Subcutaneous abdominal adipose tissue (tissue), 5 donors: Measurements from ENCODE around the gene SLC37A1.
"Not testable (repeated sequence)": the region's sequence is repeated elsewhere in the genome, so short reads cannot be mapped to it uniquely, and the experiment has no call there.

Experiments
- H3K27ac ChIP-seq: one replicate; pipeline ENCODE4 v1.7.0; 2013; ENCODE audit warnings: low read depth, mild to moderate bottlenecking, inconsistent platforms, low read length, moderate library complexity
- H3K27me3 ChIP-seq, 5 donors: one replicate each; pipeline ENCODE4 v1.7.0; 2013; ENCODE audit warnings: low read length in 5 of 5, inconsistent platforms in 1 of 5; ENCODE audit not compliant: control insufficient read depth in 5 of 5, insufficient read depth in 4 of 5
- H3K36me3 ChIP-seq, 5 donors: one replicate each; pipeline ENCODE4 v1.7.0; 2013; ENCODE audit warnings: low read length in 5 of 5; ENCODE audit not compliant: control insufficient read depth in 5 of 5, insufficient read depth in 5 of 5
- H3K4me1 ChIP-seq, 5 donors: one replicate each; pipeline ENCODE4 v1.7.0; 2013; ENCODE audit warnings: low read length in 5 of 5, mild to moderate bottlenecking in 3 of 5, moderate library complexity in 1 of 5; ENCODE audit not compliant: control insufficient read depth in 5 of 5, insufficient read depth in 5 of 5
- H3K4me3 ChIP-seq, 5 donors: one replicate each; pipeline ENCODE4 v1.7.0; 2013; ENCODE audit warnings: low read length in 5 of 5, low read depth in 1 of 5
- H3K9ac ChIP-seq, 5 donors: one replicate each; pipeline ENCODE4 v1.7.0; 2013; ENCODE audit warnings: low read length in 5 of 5, mild to moderate bottlenecking in 4 of 5, moderate library complexity in 3 of 5
- H3K9me3 ChIP-seq, 5 donors: one replicate each; pipeline ENCODE4 v1.7.0; 2013; ENCODE audit warnings: low read length in 5 of 5; ENCODE audit not compliant: control insufficient read depth in 5 of 5
- donor health status: healthy.
- donor health status: healthy.
- donor health status: healthy.
- donor health status: healthy.
- donor health status: healthy.

The SLC37A1 gene

GRCh38 chr21:42624936-42625335 is 111.3 kb downstream of the SLC37A1 start:
- peaks cover 0 to 34% (median 17%) of the 10 kb centered on the region in 5 donors for H3K27me3 ChIP-seq
- no peaks in the 10 kb centered on the region for H3K4me1 ChIP-seq

GRCh38 chr21:42626171-42626570 is 112.5 kb downstream of the SLC37A1 start:
- no peaks in the 10 kb centered on the region for H3K36me3 ChIP-seq
- H3K9me3 ChIP-seq, result no peaks in the 10 kb centered on the region
- H3K27me3 ChIP-seq, result peaks cover 5 to 36% (median 14%) of the 10 kb centered on the region in 5 donors
- no peak overlapping the region for H3K9ac ChIP-seq
- H3K4me1 ChIP-seq, result no peaks in the 10 kb centered on the region
- no peak overlapping the region for H3K4me3 ChIP-seq
- H3K27ac ChIP-seq, result no peak overlapping the region

More at GRCh38 chr21:42624936-42625335, 111.3 kb downstream of the SLC37A1 start:
- Histone ChIP-seq H3K27ac (no peak overlapping the region), H3K9me3 (no peaks in the 10 kb centered on the region), H3K4me3 (no peak overlapping the region), H3K36me3 (no peaks in the 10 kb centered on the region), H3K9ac (no peak overlapping the region)

- no peaks in the 10 kb centered on the region for H3K36me3 ChIP-seq
- no peak overlapping the region for H3K9ac ChIP-seq
- H3K4me1 ChIP-seq, result no peaks in the 10 kb centered on the region
- H3K9me3 ChIP-seq, result no peaks in the 10 kb centered on the region
- H3K27ac ChIP-seq, result no peak overlapping the region
- peaks cover 3 to 32% (median 9%) of the 10 kb centered on the region in 5 donors for H3K27me3 ChIP-seq
- H3K4me3 ChIP-seq, result no peak overlapping the region
Observed at GRCh38 chr21:42627527-42628289, 114.1 kb downstream of the SLC37A1 start.

GRCh38 chr21:42628466-42629061 is 114.9 kb downstream of the SLC37A1 start:
- H3K27me3 ChIP-seq, result peaks cover 5 to 32% (median 9%) of the 10 kb centered on the region in 5 donors
- not testable (repeated sequence) for H3K9ac ChIP-seq, H3K36me3 ChIP-seq, H3K4me3 ChIP-seq, H3K27ac ChIP-seq, H3K4me1 ChIP-seq, H3K9me3 ChIP-seq

- Histone ChIP-seq H3K27me3 (peaks cover 7 to 32% (median 7%) of the 10 kb centered on the region in 5 donors), H3K9me3 (no peaks in the 10 kb centered on the region), H3K4me1 (no peaks in the 10 kb centered on the region), H3K27ac (no peak overlapping the region), H3K36me3 (no peaks in the 10 kb centered on the region), H3K4me3 (no peak overlapping the region), H3K9ac (no peak overlapping the region)
Observed at GRCh38 chr21:42629933-42630589, 116.4 kb downstream of the SLC37A1 start.

GRCh38 chr21:42630626-42631025 is 117.0 kb downstream of the SLC37A1 start:
- Histone ChIP-seq H3K36me3 (no peaks in the 10 kb centered on the region), H3K4me1 (no peaks in the 10 kb centered on the region), H3K9me3 (no peaks in the 10 kb centered on the region), H3K27me3 (peaks cover 7 to 30% (median 7%) of the 10 kb centered on the region in 5 donors), H3K4me3 (no peak overlapping the region), H3K27ac (no peak overlapping the region), H3K9ac (no peak overlapping the region)
